KOPT-K1 (cell line): ENCODE results near the gene UBE2G1.
"Not testable (repeated sequence)": the region's sequence is repeated elsewhere in the genome, so short reads cannot be mapped to it uniquely, and the experiment has no call there.

ENCODE experiments used
- H3K27ac ChIP-seq: fragments of 200-600 bp; sonication (generic); 2 replicates; pipeline ENCODE4 v1.5.1; 2016; ENCODE audit warnings: antibody characterized with exemption, mild to moderate bottlenecking, low read depth, low read length; ENCODE audit not compliant: poor library complexity, severe bottlenecking
- H3K36me3 ChIP-seq: fragments of 200-600 bp; sonication (generic); 2 replicates; pipeline ENCODE4 v1.5.1; 2017; ENCODE audit warnings: antibody characterized with exemption, mild to moderate bottlenecking, low read length, moderate library complexity; ENCODE audit not compliant: insufficient read depth
- H3K9me3 ChIP-seq: fragments of 200-600 bp; sonication (generic); 2 replicates; pipeline ENCODE4 v1.5.1; 2017; ENCODE audit warnings: antibody characterized with exemption, low read length, mild to moderate bottlenecking; ENCODE audit not compliant: insufficient read depth, poor library complexity, severe bottlenecking

The UBE2G1 gene

DNA sequence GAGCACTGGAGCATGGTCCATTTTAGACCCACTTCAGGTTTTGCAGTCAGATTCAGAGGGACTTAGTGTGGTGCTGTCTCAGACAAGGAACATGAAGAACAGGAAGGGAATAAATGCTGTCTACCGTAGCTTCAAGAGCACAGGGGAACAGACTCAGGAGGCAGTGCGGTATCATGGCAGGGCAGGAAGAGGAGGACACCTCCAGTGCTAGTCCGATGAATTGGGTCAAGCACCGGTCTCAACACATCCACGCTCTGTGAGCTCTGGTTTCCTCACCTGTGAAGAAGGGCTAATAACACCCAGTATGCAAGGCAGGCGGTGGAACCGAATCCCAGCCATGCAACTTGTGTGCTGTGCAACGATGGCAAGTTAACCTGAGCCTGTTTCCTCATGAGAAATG lies 99.1 kb downstream of the UBE2G1 start:
- Histone ChIP-seq H3K27ac (no peak overlapping the region), H3K36me3 (peaks cover 50% of the 10 kb centered on the region), H3K9me3 (no peaks in the 10 kb centered on the region)

- Histone ChIP-seq H3K27ac (no peak overlapping the region), H3K36me3 (peaks cover 50% of the 10 kb centered on the region)
Measured at GRCh38 chr17:4266550-4266949, 99.9 kb downstream of the UBE2G1 start.

GRCh38 chr17:4263282-4264215 lies 102.9 kb downstream of the UBE2G1 start, which contains the start of gene ANKFY1:
TSS of gene ANKFY1 (minus strand) at chr17:4263979. CDS start at chr17:4263941, 38 bp downstream.
- peaks cover 51% of the 10 kb centered on the region for H3K36me3 ChIP-seq
- peak within 1 kb of the TSS; percentile 79 for H3K27ac ChIP-seq
- peaks cover 21% of the 10 kb centered on the region for H3K9me3 ChIP-seq

More at GRCh38 chr17:4266550-4266949, 99.9 kb downstream of the UBE2G1 start:
- no peaks in the 10 kb centered on the region for H3K9me3 ChIP-seq

GRCh38 chr17:4262703-4263102 lies 103.8 kb downstream of the UBE2G1 start:
- Histone ChIP-seq H3K36me3 (peaks cover 47% of the 10 kb centered on the region), H3K9me3 (peaks cover 21% of the 10 kb centered on the region), H3K27ac (peak overlapping the region; percentile 79)

- Histone ChIP-seq H3K36me3 (peaks cover 44% of the 10 kb centered on the region), H3K27ac (no peak overlapping the region), H3K9me3 (peaks cover 21% of the 10 kb centered on the region)
Measured at GRCh38 chr17:4261452-4261851, 105.0 kb downstream of the UBE2G1 start.

- peaks cover 21% of the 10 kb centered on the region for H3K9me3 ChIP-seq
- H3K36me3 ChIP-seq: peaks cover 48% of the 10 kb centered on the region
- no peak overlapping the region for H3K27ac ChIP-seq
Measured at GRCh38 chr17:4258867-4259266, 107.6 kb downstream of the UBE2G1 start.

DNA sequence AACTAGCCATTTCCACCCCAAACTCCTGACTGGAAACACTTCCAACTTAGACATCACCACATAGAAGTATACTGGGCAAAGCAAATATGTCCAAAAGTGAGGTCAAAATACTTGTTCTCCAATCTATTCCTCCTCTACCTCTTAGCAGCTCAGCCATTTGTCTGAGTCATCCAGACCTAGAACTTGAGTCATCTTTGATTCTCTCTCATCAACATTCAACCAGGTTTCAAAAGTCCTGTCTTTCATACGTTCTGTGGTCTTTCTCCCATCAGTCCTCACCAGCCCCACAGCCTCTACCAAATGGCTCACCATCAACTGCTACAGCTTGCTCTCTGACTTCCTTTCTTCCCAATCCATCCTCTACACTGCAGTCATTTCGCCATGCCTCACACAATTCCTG lies 109.5 kb downstream of the UBE2G1 start:
- H3K36me3 ChIP-seq: peaks cover 49% of the 10 kb centered on the region
- H3K9me3 ChIP-seq: peaks cover 21% of the 10 kb centered on the region
- no peak overlapping the region for H3K27ac ChIP-seq

- Histone ChIP-seq H3K36me3 (peaks cover 36% of the 10 kb centered on the region), H3K9me3 (peaks cover 17% of the 10 kb centered on the region)
- H3K27ac ChIP-seq: not testable (repeated sequence)
Measured at GRCh38 chr17:4255271-4255670, 111.2 kb downstream of the UBE2G1 start.

DNA sequence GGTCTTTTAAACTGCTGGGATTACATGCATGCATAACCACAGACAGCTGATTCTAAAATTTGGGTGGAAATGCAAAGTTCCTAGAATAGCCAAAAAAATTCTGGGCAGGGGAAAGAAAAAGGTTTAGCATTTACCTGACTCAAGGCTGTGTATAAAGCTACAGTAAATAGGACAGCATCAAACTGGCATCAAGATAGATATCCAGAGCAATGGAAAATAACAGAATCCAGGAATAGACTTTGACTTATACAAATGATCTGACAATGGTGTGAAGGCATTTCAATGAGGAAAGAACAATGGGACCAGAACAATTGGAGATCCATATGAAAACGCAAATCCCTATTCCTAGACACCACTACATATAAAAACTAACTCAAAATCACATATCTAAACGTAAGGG lies 115.6 kb downstream of the UBE2G1 start:
- no peaks in the 10 kb centered on the region for H3K9me3 ChIP-seq
- no peak overlapping the region for H3K27ac ChIP-seq
- H3K36me3 ChIP-seq: peaks cover 36% of the 10 kb centered on the region

GRCh38 chr17:4249452-4250029 lies 116.9 kb downstream of the UBE2G1 start:
- no peaks in the 10 kb centered on the region for H3K9me3 ChIP-seq
- no peak overlapping the region for H3K27ac ChIP-seq
- peaks cover 37% of the 10 kb centered on the region for H3K36me3 ChIP-seq

- H3K9me3 ChIP-seq: no peaks in the 10 kb centered on the region
- H3K27ac ChIP-seq: no peak overlapping the region
- H3K36me3 ChIP-seq: peaks cover 40% of the 10 kb centered on the region
Measured at GRCh38 chr17:4248504-4249277, 117.8 kb downstream of the UBE2G1 start.

GRCh38 chr17:4247971-4248388 lies 118.5 kb downstream of the UBE2G1 start:
- Histone ChIP-seq H3K36me3 (peaks cover 37% of the 10 kb centered on the region), H3K9me3 (no peaks in the 10 kb centered on the region), H3K27ac (no peak overlapping the region)

GRCh38 chr17:4247361-4247970 lies 119.0 kb downstream of the UBE2G1 start:
- H3K27ac ChIP-seq: no peak overlapping the region

GRCh38 chr17:4246674-4247073 lies 119.8 kb downstream of the UBE2G1 start:
- Histone ChIP-seq H3K36me3 (peaks cover 50% of the 10 kb centered on the region), H3K9me3 (no peaks in the 10 kb centered on the region), H3K27ac (no peak overlapping the region)

More at GRCh38 chr17:4247361-4247970, 119.0 kb downstream of the UBE2G1 start:
- Histone ChIP-seq H3K9me3 (no peaks in the 10 kb centered on the region), H3K36me3 (peaks cover 42% of the 10 kb centered on the region)
